Upper lobe of left lung (tissue), 6 donors: Measurements from ENCODE around the gene ARL3. TPM values are rescaled to one million over a fixed set of nuclear protein-coding genes. Genes with fewer than 3 reads are reported as not detected.

ENCODE experiments used
- ATAC-seq, 2 donors: fragments of 200-7000 bp; cut with Tn5 transposase; one replicate each; pipeline ENCODE4 v1.9.1; 2022; ENCODE audit warnings: mild to moderate bottlenecking in 2 of 2, moderate library complexity in 2 of 2; ENCODE audit not compliant: low FRiP score in 2 of 2
- DNase-seq, 2 donors: peaks; one replicate each; pipeline ENCODE4 v3.0.0-alpha.2; 2019 to 2020
- H3K27ac ChIP-seq, 4 donors: fragments of 200-600 bp; sonication (generic); one replicate each; pipeline ENCODE4 v1.5.1; 2016 to 2019
- H3K27me3 ChIP-seq, 4 donors: fragments of 200-600 bp; sonication (generic); one replicate each; pipeline ENCODE4 v1.5.1; 2017 to 2019
- H3K36me3 ChIP-seq, 4 donors: fragments of 200-600 bp; sonication (generic); one replicate each; pipeline ENCODE4 v1.5.1; 2016 to 2019
- H3K4me1 ChIP-seq, 4 donors: fragments of 200-600 bp; sonication (generic); one replicate each; pipeline ENCODE4 v1.5.1; 2018 to 2019
- H3K4me3 ChIP-seq, 4 donors: fragments of 200-600 bp; sonication (generic); one replicate each; pipeline ENCODE4 v1.5.1; 2017 to 2019; ENCODE audit warnings: mild to moderate bottlenecking in 2 of 4, moderate library complexity in 1 of 4
- H3K9me3 ChIP-seq, 4 donors: fragments of 200-600 bp; sonication (generic); one replicate each; pipeline ENCODE4 v1.5.1; 2018 to 2019
- EP300 ChIP-seq, 4 donors: sonication (generic); formaldehyde crosslinking; IDR thresholded peaks; one replicate each; pipeline ENCODE4 v1.5.1; 2017; ENCODE audit warnings: antibody characterized with exemption in 4 of 4, control low read depth in 2 of 4
- POLR2A ChIP-seq, 4 donors: fragments of 450-650 bp; IDR thresholded peaks; one replicate each; pipeline ENCODE4 v1.5.1; 2016 to 2017; ENCODE audit warnings: antibody characterized with exemption in 4 of 4, mild to moderate bottlenecking in 2 of 4
- POLR2AphosphoS5 ChIP-seq, 2 donors: sonication (generic); formaldehyde crosslinking; IDR thresholded peaks; one replicate each; pipeline ENCODE4 v1.5.1; 2017; ENCODE audit warnings: antibody characterized with exemption in 2 of 2
- WGBS, 2 donors: methylation state at CpG; one replicate each; pipeline ENCODE4 v1.1.5; 2017 to 2018; 5-methylcytosine and 5-hydroxymethylcytosine counted together
- total RNA-seq, 6 donors: library from RNA; depleted of rRNA in 4 of 6; stranded (reverse); fragments of >200 nt in 4 of 6; gene quantifications; one replicate each; pipeline versions ENCODE4 v1.1.0 to v1.2.1, GENCODE V29; 2016 to 2021
- TF ChIP-seq, protein P1 (sequence below), 6 experiments: fragments of 450-650 bp in 4 of 6; fragments of 200-600 bp in 2 of 6; sonication (generic) in 2 of 6; IDR thresholded peaks; one replicate each; pipeline ENCODE4 v1.5.1; 2016 to 2019; ENCODE audit warnings: antibody characterized with exemption in 6 of 6
- donor health status: DM: no; HTN: no; CAD: no; lungs with moderate emphysema.
- donor health status: DM: no; HTN: yes; CAD: no; lungs with severe emphysema.

Gene ARL3
- total RNA-seq, 6 donors from 2014 or later, result 4.6 to 7.9 (median 6.4) TPM

DNA sequence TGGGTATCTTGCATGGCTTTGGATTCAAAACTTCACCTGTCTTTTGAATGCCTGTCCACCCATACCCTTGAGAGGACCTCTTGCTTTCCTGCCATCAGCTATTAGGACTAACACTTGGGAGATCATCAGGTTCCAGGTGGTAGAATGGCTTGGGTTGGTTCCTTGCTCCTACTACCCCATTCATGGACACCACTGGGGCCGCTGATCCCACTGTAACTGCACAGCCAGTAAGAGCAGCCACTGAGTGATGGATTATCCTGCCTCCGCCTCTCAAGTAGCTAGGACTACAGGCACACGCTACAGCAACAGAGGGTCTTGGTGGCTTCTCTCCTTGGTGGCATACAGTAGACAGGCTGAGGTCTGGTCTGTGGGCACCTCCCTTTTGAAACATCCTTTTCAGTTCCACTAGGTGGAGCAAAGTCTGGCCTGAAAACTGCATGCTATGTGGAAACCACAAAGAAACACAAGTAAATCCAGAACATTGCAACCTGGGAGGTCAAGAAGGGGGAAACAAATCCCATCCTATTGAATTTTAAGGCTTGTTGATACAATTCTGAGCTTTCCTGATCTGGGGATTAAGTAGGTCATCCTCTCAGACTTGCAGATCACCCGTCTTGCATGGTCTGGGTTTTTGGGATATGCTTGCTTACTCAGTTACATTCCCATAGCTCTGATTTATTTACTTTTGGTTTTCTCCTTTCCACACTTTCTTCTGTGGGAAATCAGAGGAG, 38.9 kb upstream of the ARL3 start:
- WGBS, 2 donors, result 77 to 87% methylated on average over 3 to 4 of the region's 4 CpGs
- DNase-seq (peak in 1 of 2 donors; percentile 37), ATAC-seq (peak; percentile 60 to 86)
- TF ChIP-seq, protein P1, sequence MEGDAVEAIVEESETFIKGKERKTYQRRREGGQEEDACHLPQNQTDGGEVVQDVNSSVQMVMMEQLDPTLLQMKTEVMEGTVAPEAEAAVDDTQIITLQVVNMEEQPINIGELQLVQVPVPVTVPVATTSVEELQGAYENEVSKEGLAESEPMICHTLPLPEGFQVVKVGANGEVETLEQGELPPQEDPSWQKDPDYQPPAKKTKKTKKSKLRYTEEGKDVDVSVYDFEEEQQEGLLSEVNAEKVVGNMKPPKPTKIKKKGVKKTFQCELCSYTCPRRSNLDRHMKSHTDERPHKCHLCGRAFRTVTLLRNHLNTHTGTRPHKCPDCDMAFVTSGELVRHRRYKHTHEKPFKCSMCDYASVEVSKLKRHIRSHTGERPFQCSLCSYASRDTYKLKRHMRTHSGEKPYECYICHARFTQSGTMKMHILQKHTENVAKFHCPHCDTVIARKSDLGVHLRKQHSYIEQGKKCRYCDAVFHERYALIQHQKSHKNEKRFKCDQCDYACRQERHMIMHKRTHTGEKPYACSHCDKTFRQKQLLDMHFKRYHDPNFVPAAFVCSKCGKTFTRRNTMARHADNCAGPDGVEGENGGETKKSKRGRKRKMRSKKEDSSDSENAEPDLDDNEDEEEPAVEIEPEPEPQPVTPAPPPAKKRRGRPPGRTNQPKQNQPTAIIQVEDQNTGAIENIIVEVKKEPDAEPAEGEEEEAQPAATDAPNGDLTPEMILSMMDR (IDR thresholded peaks at IDR 0.05), result peak; percentile 29 to 72 (median 54)
- no peak for TF ChIP-seq POLR2A (IDR thresholded peaks at IDR 0.05)
- H3K36me3 ChIP-seq, result no peaks in the 10 kb centered on the region
- no peak overlapping the region for H3K4me3 ChIP-seq
- H3K4me1 ChIP-seq, result peaks cover 14 to 33% (median 21%) of the 10 kb centered on the region in 4 donors
- no peaks in the 10 kb centered on the region for H3K27me3 ChIP-seq
- peak overlapping the region; percentile 69 to 74 (median 71) for H3K27ac ChIP-seq
- H3K9me3 ChIP-seq, result no peaks in the 10 kb centered on the region

DNA sequence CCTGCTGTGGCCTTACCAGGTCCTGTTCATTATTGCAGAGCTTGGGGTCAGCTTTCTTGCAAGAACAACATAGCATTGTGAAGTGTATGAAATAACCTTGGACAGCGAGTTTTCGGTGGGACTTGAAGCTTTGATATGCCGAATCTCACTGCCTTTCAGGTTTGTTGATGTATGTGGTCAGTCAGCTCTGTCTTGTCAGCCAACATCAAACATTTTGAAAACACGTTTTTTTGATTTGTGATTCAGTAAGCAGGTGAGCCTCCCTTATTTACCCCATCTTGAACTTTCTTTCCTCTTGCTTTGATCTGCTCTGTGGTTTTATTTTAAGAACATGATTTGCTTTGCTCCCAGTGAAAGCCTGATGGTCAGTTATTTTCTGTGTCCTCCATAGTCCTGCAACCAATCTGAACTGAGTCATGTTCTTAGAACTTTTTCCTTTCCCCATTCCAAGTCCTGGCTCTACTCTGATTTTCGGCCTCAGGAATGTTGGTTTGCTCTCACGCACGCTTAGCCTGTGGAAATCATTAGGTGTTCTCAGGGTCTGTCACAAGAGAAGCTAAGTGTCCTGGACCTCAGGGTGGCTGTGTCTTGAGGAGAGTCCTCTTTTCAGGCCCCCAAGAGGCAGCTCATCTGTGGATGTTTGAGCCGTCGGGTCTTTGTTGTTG, 38.2 kb upstream of the ARL3 start:
- Histone ChIP-seq H3K4me1 (peaks cover 14 to 32% (median 21%) of the 10 kb centered on the region in 4 donors), H3K27ac (peak overlapping the region; percentile 69 to 74 (median 71)), H3K4me3 (no peak overlapping the region), H3K9me3 (no peaks in the 10 kb centered on the region), H3K27me3 (no peaks in the 10 kb centered on the region), H3K36me3 (no peaks in the 10 kb centered on the region)
- DNase-seq (no peak), ATAC-seq (peak; percentile 41 to 85)
- 78% methylated on average over 9 of the region's 9 CpGs for WGBS, 2 donors
- no peak for TF ChIP-seq POLR2A (IDR thresholded peaks at IDR 0.05)
- no peak for TF ChIP-seq POLR2AphosphoS5 (IDR thresholded peaks at IDR 0.05)
- TF ChIP-seq, protein P1 (IDR thresholded peaks at IDR 0.05), result no peak
- peak in 1 of 4 donors; percentile 10 for TF ChIP-seq EP300 (IDR thresholded peaks at IDR 0.05)

- Histone ChIP-seq H3K4me1 (peaks cover 16 to 27% (median 23%) of the 10 kb centered on the region in 4 donors), H3K27me3 (no peaks in the 10 kb centered on the region), H3K4me3 (peak overlapping the region in 3 of 4 donors; percentile 76 to 93 (median 83)), H3K27ac (peak overlapping the region; percentile 89 to 95 (median 90)), H3K36me3 (no peaks in the 10 kb centered on the region), H3K9me3 (no peaks in the 10 kb centered on the region)
- TF ChIP-seq POLR2AphosphoS5 (IDR thresholded peaks at IDR 0.05), result peak in 1 of 2 donors; percentile 4
- TF ChIP-seq, protein P1 (IDR thresholded peaks at IDR 0.05), result no peak
- no peak for TF ChIP-seq POLR2A (IDR thresholded peaks at IDR 0.05)
- 56 to 61% methylated on average over 4 of the region's 4 CpGs for WGBS, 2 donors
- no peak for ATAC-seq
- DNase-seq, result no peak
Observed at GRCh38 chr10:102745157-102745556, 31.0 kb upstream of the ARL3 start.

- H3K27me3 ChIP-seq, result no peaks in the 10 kb centered on the region
- H3K4me1 ChIP-seq, result peaks cover 16 to 29% (median 25%) of the 10 kb centered on the region in 4 donors
- no peaks in the 10 kb centered on the region for H3K9me3 ChIP-seq
- 5 to 8% methylated on average over 8 to 9 of the region's 9 CpGs for WGBS, 2 donors
- peak; percentile 27 to 41 for ATAC-seq
- H3K4me3 ChIP-seq, result peak overlapping the region; percentile 50 to 93 (median 80)
- peak overlapping the region; percentile 89 to 95 (median 90) for H3K27ac ChIP-seq
- DNase-seq, result peak in 1 of 2 donors; percentile 57
- no peaks in the 10 kb centered on the region for H3K36me3 ChIP-seq
- TF ChIP-seq POLR2AphosphoS5 (IDR thresholded peaks at IDR 0.05) (peak in 1 of 2 donors; percentile 19), POLR2A (IDR thresholded peaks at IDR 0.05) (no peak)
Observed at GRCh38 chr10:102744374-102745051, 30.3 kb upstream of the ARL3 start.
